GM06990 (cell line): Measurements from ENCODE around the gene C17orf75.

ENCODE experiments used
- DNase-seq: peaks from one replicate; pipeline ENCODE4 v3.0.0-alpha.2; 2011; ENCODE audit not compliant: insufficient read length; ENCODE audit errors: extremely low read depth
- H3K27me3 ChIP-seq: replicated peaks from 2 replicates; pipeline ENCODE4 v1.6.0; 2011; ENCODE audit warnings: low read length; ENCODE audit not compliant: control insufficient read depth, insufficient read depth
- H3K36me3 ChIP-seq: 2 replicates; pipeline ENCODE4 v1.5.1; 2011; ENCODE audit warnings: low read length; ENCODE audit not compliant: control insufficient read depth, insufficient read depth
- H3K4me3 ChIP-seq: replicated peaks from 2 replicates; pipeline ENCODE4 v1.5.1; 2011; ENCODE audit warnings: low read depth, mild to moderate bottlenecking, control low read depth, low read length
- TF ChIP-seq, protein P1 (sequence below): IDR thresholded peaks from 2 replicates; pipeline ENCODE4 v1.5.1; 2011; ENCODE audit warnings: low read length, control low read depth, mild to moderate bottlenecking, inconsistent platforms; ENCODE audit not compliant: insufficient read depth, poor library complexity, severe bottlenecking

The C17orf75 gene

DNA sequence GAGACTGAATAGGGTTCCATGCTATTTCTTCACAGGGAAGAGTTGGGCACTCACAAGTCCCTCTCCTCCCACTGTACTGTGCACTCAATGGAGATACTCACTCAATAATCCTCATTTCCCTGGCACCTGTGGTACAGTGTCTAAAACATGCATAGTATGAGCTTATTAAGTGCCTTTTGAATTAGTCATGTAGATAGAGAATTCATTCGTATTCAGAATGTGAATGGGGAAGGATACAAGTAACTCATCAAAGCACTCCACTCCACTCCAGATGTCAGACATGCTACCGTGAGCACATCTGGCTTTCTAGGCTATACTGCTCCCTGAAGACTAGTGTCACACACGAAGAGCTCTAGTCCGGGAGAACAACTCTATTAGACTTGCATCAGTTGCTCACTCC, 6.3 kb downstream of the C17orf75 start:
- H3K4me3 ChIP-seq, result no peak overlapping the region
- DNase-seq, result no peak
- no peaks in the 10 kb centered on the region for H3K27me3 ChIP-seq
- TF ChIP-seq, protein P1, sequence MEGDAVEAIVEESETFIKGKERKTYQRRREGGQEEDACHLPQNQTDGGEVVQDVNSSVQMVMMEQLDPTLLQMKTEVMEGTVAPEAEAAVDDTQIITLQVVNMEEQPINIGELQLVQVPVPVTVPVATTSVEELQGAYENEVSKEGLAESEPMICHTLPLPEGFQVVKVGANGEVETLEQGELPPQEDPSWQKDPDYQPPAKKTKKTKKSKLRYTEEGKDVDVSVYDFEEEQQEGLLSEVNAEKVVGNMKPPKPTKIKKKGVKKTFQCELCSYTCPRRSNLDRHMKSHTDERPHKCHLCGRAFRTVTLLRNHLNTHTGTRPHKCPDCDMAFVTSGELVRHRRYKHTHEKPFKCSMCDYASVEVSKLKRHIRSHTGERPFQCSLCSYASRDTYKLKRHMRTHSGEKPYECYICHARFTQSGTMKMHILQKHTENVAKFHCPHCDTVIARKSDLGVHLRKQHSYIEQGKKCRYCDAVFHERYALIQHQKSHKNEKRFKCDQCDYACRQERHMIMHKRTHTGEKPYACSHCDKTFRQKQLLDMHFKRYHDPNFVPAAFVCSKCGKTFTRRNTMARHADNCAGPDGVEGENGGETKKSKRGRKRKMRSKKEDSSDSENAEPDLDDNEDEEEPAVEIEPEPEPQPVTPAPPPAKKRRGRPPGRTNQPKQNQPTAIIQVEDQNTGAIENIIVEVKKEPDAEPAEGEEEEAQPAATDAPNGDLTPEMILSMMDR, result no peak
- H3K36me3 ChIP-seq, result peaks cover 6% of the 10 kb centered on the region

DNA sequence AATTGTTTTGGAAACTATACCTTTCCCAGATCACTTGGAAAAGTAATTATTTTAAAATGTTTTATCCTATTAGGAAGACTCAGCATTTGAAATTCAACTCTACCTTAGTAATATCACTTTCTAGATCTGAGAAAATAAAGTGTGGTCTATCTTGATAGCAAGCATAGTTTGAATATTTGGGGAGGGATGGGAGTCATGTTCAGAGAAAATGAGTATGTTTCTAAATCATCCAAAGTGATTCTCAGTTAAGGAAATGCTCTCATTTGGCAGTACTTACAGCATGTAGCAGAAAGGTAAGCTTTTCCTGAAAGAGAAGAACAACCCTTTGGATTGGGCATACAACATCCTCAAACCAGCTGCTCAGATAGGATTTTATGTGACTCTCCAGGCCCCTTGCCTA, 6.9 kb downstream of the C17orf75 start:
- no peaks in the 10 kb centered on the region for H3K27me3 ChIP-seq
- DNase-seq, result no peak
- peaks cover 6% of the 10 kb centered on the region for H3K36me3 ChIP-seq
- no peak overlapping the region for H3K4me3 ChIP-seq
- TF ChIP-seq, protein P1, result no peak

DNA sequence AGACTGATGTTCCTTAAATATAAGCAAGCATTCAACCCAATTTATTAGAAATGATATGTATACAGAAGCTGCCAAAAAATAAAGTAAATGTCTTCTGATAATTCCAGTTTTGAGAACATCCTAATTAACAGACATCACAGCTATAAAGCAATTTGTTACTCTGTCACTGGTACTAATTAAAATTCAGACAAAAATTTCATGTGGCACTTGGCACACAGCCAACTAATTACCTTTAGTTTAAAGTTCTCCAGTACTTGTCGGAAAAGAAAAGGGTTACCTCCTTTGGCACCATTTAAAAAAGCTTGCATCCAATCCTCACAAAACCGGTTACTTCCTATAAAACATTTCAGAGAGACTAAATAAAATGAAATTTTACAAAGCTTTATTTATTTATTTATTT, 8.8 kb downstream of the C17orf75 start:
- Histone ChIP-seq H3K27me3 (no peaks in the 10 kb centered on the region), H3K4me3 (no peak overlapping the region), H3K36me3 (peaks cover 6% of the 10 kb centered on the region)
- TF ChIP-seq, protein P1, result no peak
- no peak for DNase-seq

DNA sequence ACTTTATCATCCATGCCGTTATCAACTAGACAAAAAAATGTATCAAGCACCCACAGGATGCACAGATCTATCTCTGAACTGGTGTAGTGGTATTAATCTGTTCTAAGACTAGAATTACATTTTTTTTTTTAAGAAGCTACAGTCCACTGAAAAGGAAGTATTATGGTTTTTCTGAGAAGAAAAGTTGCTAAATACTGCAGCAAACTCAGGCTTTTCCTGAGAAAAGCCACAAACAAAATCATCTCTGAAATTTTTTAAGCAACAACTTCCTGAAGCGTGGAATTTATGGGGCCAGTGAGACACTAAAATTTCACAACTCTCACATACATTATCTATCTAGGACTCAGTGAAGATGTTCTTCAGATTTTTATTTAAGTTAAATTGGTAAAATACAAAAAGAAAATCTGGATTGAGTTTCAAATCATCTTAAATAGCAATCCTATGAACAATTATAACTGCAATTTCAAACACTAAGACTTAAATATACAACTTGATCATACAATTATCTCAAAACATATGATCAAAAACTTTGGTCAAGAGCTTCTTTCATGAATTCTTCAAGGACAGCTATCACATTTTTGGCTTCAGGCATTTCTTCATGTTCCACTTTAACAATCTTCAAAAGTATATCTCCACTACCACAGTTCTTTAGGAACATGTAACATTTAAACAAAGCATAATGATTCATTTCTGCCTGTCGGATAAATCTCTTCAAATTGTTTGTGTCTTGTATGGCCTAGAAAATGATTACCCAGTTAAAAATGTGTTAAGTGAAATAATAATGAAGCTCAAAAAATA, 10.5 kb downstream of the C17orf75 start:
- TF ChIP-seq, protein P1, result no peak
- no peak for DNase-seq
- Histone ChIP-seq H3K36me3 (peaks cover 3% of the 10 kb centered on the region), H3K27me3 (no peaks in the 10 kb centered on the region), H3K4me3 (no peak overlapping the region)

DNA sequence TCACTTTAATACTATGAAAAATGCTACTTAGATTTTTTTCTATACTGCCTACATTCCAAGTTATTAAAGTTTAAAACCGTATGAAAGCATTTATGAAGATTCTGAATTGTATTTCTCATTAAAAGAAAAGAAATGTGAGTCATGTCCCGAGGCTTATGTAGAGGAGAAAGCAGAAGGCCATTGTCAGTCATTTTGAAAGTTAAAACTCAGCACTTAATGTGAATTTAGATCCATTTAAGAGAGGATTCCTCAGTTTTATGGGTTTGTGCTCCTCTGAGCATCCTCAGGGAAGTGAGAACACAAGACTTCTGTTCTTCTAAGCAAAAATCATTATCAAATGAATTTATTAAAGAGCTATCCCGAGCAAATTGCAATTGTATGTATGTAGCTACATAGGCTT, 11.8 kb downstream of the C17orf75 start:
- Histone ChIP-seq H3K27me3 (no peaks in the 10 kb centered on the region), H3K4me3 (no peak overlapping the region), H3K36me3 (peaks cover 3% of the 10 kb centered on the region)
- TF ChIP-seq, protein P1, result no peak
- no peak for DNase-seq
